ENCODE results near the gene STEEP1. TPM values are rescaled to one million over a fixed set of nuclear protein-coding genes. Genes with fewer than 3 reads are reported as not detected.

Gene STEEP1
- total RNA-seq, 4 donors from 2014 or later = 15.4 to 25.7 (median 20.8) TPM

DNA sequence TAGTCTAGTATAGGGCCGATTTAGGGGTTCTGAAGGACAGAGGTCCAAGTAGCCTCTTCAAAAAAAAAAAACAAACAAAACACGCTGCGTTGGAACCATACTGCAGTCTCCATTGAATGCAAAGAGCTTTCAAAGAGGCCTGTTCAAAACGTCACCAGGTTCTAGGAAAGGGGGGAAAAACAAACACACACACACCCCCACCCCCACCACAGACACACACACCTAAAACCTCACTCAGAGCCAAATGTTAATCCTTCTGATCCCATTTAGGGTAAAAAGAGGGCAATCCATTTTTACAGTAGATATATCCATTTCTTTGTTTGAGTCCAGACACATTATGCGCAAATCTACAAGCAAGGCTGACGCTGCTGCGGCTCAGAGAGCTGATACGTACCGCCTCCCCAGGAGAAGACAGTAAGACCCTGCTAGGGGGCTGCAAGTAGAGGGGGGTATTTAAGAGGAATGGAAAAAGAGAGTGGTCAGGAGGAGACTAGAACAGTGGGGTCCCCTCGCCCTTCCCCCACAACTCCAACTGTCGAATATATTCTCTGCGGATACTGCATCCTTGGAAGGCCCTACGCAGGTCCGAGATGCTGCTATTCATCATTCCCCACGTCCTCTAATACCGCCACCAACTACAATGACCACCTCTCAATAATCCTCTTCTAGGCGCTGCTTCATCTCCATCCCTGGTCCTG is 39.7 kb upstream of the STEEP1 start:
- H3K27ac ChIP-seq = peak overlapping the region; percentile 82 to 92 (median 90)
- TF ChIP-seq POLR2A (IDR thresholded peaks at IDR 0.05) (no peak), CTCF (IDR thresholded peaks at IDR 0.05) (no peak)
- peak overlapping the region; percentile 51 to 78 (median 72) for H3K4me3 ChIP-seq
- H3K27me3 ChIP-seq = no peaks in the 10 kb centered on the region
- no peaks in the 10 kb centered on the region for H3K9me3 ChIP-seq
- no peaks in the 10 kb centered on the region for H3K4me1 ChIP-seq
- no peak for DNase-seq
- no peaks in the 10 kb centered on the region for H3K36me3 ChIP-seq

GRCh38 chrX:119602701-119603255 is 37.6 kb upstream of the STEEP1 start:
- H3K9me3 ChIP-seq = no peaks in the 10 kb centered on the region
- no peaks in the 10 kb centered on the region for H3K27me3 ChIP-seq
- no peaks in the 10 kb centered on the region for H3K36me3 ChIP-seq
- no peak overlapping the region for H3K27ac ChIP-seq
- no peak overlapping the region for H3K4me3 ChIP-seq
- H3K4me1 ChIP-seq = no peaks in the 10 kb centered on the region
- no peak for DNase-seq
- no peak for TF ChIP-seq POLR2A (IDR thresholded peaks at IDR 0.05)
- no peak for TF ChIP-seq CTCF (IDR thresholded peaks at IDR 0.05)

DNA sequence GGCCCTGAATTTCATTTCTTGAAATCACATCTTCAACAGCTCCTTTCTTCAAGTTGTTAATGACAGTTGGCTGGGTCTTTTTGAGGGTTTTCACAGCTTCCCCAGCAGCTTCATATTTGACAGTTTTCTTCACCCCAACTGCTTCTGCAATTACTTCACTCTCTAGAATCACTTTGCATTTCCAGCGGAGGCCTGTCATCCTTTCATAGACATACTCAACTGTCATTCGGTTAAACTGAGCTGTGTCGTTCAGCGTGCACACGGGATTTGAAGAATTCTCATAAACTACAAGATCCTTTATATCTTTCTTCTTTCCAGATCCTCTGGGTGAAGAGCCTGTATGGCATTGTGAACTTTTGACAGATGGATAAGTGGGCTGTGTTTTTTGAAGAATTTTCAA is 24.6 kb upstream of the STEEP1 start:
- Histone ChIP-seq H3K27ac (no peak overlapping the region), H3K4me1 (no peaks in the 10 kb centered on the region), H3K27me3 (no peaks in the 10 kb centered on the region), H3K9me3 (no peaks in the 10 kb centered on the region), H3K36me3 (peaks cover 0 to 8% (median 0%) of the 10 kb centered on the region in 3 donors), H3K4me3 (no peak overlapping the region)
- DNase-seq = no peak
- TF ChIP-seq POLR2A (IDR thresholded peaks at IDR 0.05) = no peak
- TF ChIP-seq CTCF (IDR thresholded peaks at IDR 0.05) = no peak

DNA sequence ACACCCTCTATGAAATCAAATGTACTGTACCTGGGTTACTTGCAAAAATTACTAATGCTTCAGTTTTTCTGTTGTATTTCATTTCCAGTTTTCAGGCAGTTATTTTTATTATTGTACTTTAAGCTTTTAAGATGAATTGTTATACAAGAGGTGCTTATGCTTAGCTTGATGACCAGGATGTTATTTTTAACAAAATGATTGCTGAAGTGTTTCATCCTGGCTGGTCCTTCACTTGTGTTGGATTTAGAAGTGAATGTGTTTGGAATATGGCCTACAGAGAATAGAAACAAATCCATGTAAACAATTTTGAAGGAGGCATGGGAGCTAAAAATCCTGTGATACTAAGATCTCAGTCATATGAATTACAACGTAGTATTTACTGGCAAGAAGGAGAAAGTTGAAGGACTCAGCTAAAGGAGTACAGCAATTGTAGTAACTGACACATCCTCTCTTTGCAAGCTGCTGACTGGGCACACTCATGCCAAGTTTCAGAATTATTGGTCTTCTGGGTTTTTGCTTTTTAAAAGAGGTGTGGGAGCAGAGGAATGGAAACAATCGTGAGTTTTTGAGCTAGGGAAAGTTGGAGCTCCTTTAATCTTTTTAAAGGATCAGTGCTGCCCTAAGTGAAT is 18.3 kb upstream of the STEEP1 start:
- TF ChIP-seq CTCF (IDR thresholded peaks at IDR 0.05) (no peak), POLR2A (IDR thresholded peaks at IDR 0.05) (no peak)

GRCh38 chrX:119579414-119579813 is 14.2 kb upstream of the STEEP1 start:
- Histone ChIP-seq H3K9me3 (no peaks in the 10 kb centered on the region), H3K27ac (no peak overlapping the region), H3K36me3 (no peaks in the 10 kb centered on the region), H3K27me3 (no peaks in the 10 kb centered on the region), H3K4me3 (no peak overlapping the region), H3K4me1 (peaks cover 0 to 13% (median 3%) of the 10 kb centered on the region in 4 donors)
- no peak for DNase-seq
- TF ChIP-seq CTCF (IDR thresholded peaks at IDR 0.05) (no peak), POLR2A (IDR thresholded peaks at IDR 0.05) (no peak)

More for the DNA sequence above, 18.3 kb upstream of the STEEP1 start:
- no peak for DNase-seq
- no peak overlapping the region for H3K27ac ChIP-seq
- H3K36me3 ChIP-seq = no peaks in the 10 kb centered on the region
- H3K4me3 ChIP-seq = no peak overlapping the region
- H3K4me1 ChIP-seq = no peaks in the 10 kb centered on the region
- no peaks in the 10 kb centered on the region for H3K9me3 ChIP-seq
- no peaks in the 10 kb centered on the region for H3K27me3 ChIP-seq
